GM04503 (cell line): ENCODE measurements around the gene MAMLD1.
A peak's percentile ranks its signal among the peaks of the same experiment; 100 is the strongest.

Experiments
- DNase-seq: peaks from one replicate; pipeline ENCODE4 v3.0.0-alpha.2; 2012; ENCODE audit warnings: low read depth

MAMLD1 gene

DNA sequence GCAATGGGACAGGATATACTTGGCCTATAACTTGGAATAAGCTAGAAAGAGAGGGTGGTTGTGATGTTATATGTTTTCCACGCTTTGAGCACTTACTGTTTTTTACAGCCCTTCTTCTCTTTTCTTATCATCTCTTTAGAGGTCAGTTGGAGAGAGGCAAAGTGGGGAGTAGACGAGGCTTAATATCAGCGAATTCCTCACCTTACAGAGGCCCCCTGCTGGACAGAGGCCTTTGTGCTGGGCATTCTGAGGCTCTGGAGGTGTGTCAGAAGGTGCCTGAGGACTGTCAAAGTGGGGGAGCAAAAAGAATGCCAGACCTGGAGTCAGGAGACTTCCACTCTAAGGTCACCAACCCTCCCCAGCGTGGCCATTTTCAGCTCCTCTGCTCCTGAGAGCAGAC is 42.5 kb downstream of the MAMLD1 start:
- no peak for DNase-seq

DNA sequence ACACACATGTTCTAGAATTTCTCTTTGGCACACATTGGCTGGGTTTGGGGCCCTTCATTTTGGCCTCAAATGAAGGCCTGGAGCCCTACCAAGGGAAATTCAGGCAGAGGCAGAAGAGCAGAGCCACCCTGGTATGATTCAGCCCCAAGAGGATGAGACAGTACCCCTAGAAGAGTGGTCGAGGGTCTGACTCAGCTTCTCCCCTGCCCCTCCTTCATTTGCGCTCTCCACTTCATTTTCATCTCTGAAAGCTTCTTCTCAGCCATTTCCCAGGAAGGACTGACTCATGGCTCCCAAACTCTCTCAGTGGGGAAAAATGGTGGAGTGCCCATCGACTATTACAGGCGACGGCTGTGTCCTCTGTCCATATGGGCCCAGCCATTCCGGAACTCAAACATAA is 43.5 kb downstream of the MAMLD1 start:
- no peak for DNase-seq

DNA sequence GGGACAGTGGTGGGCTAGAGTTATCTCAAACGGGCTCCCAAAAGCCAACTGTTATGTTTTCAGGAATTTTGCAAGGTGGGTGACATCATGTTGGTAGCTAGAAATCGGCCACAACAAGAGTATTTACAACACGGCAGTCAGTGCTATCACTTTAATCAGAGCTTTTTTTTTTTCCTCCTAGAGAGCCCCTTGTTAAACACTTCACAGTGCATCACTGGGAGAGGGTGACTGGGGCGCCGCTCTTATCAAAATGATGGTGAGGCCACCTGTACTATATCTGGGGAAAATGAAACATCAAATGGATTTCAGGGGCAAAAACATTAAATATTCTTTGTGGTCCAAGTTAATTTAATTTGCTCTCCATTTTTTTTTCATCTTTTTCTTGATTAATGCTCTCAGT is 44.9 kb downstream of the MAMLD1 start:
- no peak for DNase-seq

DNA sequence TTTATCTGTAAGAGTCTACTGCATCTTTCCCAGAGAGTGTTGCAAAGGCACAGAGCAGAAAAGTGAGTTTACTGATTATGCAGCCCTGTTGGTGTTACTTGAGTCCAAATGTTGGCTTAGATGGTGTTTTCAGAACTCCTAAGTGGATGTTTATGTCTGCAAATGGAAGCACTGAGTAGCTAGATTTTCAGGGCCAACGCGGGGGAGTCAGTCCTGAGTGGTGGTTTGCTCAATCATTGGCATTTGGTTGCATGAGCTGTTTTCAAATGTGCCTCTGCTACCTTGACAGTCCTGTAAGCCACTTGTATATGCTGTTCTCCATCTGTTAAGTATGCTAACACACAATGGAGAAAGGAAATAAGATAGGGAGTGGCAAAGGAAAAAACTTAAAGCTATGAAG is 45.4 kb downstream of the MAMLD1 start:
- DNase-seq, result no peak

DNA sequence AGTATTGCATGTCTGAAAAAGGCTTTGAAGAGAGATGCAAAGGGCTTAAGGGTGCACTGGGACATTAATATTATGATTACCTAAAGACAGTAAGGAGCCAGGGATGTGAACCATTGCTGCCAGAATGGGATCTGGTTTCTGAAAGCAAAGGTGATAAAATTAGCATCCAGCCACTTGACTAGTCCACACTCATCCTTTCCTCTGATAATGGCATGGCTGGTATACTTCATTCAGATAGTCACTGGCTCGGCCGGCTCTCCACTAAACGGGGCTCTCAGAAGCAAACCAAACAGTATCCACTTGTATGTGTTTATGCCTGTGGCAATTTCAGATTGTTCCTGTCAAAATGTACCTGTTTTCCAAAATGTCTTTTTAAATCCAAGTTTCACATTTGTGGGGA is 46.4 kb downstream of the MAMLD1 start:
- DNase-seq, result no peak

DNA sequence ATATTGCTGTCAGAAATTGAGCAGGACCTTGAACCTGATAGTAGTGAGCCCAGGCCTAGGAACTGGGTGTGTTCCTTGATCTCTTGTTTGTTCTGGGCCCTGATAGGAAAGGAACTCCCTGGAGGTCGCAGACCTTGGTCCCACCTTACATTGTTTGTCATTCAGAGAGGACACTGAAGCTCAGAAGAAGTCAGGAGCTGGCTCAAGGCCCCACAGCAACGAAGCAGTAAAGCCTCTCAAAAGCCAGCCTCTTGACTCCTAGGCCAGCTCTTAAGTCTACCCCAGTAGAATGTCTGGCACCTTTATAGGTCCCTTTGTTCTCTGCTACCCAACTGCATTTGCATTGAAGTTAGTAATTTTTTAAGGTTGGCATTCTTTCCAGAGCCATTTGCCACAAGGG is 46.8 kb downstream of the MAMLD1 start:
- no peak for DNase-seq

DNA sequence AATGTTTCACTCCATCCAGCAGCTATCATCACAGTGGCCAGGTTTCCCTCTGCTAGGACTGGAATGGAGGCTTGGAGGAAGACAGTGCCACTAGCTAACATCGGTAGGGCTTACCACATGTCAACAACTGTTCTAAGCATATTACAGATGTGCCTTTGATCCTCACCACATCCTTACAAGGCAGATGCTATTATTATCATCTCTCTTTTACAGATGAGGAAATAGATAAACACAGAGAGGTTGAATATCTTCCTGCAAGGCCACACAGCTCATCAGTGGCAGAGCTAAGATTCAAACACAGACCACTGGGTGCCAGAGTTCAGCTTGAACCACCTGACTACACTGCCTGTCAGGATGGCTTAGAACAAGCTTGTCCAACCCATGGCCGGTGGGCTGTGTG is 47.4 kb downstream of the MAMLD1 start:
- DNase-seq, result no peak

DNA sequence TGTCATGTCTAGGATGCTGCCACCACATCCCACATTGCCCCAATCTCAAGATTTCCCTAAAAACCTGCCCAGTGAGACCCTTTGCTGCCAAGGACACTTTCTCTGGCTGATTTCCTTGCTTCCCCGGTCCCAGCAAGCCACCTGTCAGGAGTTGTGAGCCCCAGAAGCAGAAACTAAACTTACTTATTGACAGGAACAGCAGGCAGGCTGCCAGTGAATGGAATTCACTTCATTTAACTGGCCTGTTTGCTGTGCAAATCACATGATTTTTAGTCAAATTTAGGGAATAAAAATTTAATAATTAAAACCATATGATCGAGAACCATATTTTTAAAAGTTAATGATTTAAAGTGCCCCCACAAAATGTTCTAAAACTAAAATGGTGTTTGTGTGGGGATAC is 48.5 kb downstream of the MAMLD1 start:
- DNase-seq, result no peak

DNA sequence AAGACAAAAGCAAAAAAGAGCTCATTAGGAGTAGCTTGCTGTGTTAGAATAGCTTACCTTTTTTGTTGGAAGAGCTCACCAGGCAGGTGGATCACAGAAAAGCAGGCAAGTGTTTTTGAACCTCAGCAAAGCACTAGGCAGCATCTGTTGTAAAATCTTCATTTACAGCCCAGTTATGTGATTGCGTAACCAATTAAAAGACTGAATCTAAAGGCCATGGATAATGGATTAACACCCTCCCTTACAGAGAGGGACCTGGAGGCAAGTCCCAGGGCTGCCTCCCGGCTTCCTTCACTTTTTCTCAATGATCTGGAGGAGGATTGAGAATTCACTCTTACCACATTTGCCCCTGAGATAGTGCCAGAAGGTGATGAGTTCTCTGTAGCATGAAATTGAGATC is 51.1 kb downstream of the MAMLD1 start:
- DNase-seq, result no peak

DNA sequence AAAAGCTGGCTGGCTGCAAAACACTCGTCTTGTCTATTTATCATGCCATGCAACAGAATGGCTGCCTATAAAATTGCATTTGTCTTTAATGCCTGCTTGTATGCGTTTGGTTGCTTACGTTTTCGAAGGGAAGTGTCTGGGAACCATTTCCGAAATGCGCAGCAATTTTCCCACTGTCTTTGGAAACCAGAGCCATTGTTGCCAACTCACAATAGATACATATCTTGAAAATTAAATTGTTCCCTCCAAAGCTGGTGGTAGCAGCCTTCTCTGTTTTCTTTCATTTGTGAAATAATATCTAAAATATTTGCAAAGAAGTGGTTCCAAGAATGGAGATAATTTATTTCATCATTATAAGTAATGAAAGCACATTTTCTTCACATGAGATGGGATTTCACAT is 53.4 kb downstream of the MAMLD1 start:
- no peak for DNase-seq

DNA sequence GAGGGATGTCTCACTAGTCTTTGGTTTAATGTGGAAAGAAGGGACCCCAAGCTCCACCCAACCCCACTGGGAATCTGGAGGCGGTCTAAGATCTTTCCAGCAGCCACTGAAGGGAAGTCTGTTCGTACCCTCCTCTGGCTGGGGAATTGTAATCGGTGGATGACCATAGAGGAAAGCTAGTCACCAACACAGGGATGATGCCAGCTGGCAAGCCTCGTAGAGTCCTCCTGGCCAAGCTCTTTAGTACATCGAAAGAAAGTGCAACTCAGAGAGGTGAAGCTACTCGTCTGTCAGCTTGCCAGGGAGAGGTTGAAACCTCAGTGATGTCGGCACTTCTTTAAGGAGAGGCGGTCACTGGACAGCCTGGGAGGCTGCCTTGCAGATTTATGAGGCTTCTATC is 58.7 kb downstream of the MAMLD1 start:
- no peak for DNase-seq

DNA sequence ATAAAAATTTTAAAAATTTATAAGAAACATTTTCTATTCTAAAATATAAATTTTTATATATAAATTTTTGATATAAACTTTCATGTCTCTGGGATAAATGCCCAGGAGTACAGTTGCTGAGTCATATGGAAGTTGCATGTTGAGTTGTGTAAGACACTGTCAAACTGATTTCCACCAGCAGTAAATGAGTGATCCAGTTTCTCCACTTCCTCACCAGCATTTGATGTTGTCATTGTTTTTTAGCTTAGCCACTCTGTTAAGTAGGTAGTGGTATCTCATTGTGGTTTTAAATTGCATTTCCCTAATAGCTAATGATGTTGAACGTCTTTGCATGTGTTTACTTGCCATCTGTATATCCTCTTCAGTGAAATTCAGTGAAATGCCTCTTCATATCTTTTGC is 66.5 kb downstream of the MAMLD1 start:
- DNase-seq, result peak; percentile 41

DNA sequence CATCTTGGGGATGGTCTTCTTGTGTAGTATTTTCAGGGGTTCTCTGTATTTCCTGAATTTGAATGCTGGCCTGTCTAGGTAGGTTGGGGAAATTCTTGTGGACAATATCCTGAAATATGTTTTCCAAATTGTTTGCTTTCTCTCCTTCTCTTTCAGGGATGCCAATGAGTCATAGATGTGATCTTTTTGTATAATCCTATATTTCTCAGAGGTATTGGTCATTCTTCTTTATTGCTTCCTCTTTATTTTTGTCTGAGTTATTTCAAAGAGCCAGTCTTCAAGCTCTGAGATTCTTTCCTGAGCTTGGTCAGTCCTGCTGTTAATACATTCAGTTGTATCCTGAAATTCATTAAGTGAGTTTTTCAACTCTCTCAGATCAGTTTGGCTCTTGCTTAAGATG is 73.1 kb downstream of the MAMLD1 start:
- no peak for DNase-seq

DNA sequence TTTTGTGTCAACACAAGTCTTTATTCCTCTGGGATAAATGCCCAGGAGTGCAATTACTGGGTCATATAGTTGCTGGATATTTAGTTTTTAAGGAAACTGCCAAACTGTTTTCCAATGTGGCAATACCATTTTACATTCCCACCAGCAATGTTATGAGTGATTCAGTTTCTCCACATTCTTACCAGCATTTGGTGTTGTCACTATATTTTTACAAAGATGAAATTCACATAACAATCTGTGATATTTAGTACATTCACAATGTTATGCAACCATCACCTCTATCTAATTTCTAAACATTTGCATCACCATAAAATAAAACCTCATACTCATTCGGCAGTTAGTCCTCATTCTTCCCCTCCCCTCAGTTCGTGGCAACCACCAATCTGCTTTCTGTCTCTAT is 75.0 kb downstream of the MAMLD1 start:
- peak; percentile 42 for DNase-seq

DNA sequence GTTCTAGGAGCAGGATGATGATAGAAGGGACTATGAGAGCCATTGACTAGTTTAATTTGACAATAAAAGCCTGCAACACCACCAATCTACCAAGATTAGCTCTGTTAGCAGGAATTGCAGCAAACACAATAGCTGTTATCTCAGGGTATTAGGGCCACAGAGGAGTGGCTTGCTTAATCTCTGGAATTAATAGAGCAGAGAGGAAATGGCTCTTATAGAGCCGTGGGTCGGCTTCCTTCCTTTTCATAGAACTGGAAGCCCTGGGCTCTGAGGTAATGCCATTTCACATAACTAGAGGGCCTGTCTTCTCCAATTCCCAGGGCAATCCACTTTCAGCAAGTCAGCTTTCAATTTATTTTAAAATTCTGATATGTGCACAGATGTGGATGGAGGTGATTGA is 83.0 kb downstream of the MAMLD1 start:
- DNase-seq, result no peak

DNA sequence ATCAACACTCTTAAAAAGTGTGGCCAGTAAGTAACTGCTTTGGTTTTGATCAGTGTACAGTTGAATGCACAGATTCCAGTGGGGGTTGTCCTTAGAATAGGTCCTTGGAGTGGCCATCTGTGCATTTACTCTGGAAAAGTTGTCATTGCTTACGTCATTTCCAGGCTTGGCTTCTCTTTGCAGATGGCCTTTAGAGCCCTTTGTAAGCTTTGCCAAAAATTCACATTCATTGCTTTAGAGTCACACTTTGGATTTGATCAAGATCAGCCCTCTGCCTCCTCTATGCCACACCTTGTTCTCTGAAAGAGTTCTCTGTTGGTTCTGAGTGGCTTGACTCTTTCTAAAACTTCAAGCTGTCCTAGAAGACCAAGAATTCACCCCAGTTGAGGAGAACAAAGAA is 83.9 kb downstream of the MAMLD1 start:
- DNase-seq, result no peak

DNA sequence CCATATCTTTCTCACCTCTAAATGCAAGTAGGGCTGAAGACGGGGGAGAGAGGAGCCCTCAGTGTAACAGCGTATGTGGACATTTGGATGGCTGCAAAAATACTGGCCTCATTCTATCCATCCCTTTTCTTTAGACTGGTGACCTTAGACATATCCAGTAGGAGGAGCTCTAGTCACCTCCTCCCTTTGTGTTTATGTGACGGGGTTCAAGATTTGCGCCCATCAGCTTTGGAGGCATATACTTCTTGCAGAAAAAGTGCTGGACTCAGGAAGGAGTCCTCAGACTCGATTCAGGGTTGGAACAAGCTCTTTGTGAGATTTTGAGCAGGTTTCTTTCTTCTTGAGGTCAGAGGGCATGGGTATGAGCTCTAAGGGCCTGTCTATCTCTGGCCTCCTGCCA is 86.2 kb downstream of the MAMLD1 start:
- DNase-seq, result no peak

DNA sequence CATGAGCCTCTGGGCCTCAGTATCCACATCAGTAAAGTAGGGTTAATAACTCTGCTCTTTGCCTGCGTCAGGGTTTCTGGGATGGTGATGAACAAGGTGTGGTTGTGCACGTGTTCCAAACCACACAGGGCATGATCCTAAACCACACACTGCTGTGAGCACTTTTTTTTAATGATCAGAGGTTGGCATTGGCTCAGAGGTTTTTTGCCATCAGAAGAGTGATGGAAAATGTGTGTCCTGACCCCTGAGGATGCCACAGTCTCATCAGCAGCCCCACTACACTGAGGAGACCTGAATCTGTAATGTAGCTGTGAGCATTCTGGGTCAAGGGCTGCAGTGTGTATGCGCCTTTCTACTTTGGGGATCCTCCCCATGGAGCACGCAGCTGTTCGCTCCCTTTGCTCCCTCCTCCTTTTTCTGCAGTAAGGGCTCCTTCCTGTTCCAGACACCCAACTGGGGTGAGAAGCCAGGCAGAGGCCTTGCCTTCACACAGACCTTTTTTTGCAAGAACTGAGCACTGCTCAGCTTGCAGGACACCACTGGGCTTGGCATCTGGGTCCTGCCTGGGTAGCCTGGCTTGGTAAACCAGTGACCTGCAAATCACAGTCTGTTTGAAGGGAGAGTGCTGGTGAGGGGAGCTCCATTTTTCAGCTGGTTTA is 87.5 kb downstream of the MAMLD1 start:
- no peak for DNase-seq

DNA sequence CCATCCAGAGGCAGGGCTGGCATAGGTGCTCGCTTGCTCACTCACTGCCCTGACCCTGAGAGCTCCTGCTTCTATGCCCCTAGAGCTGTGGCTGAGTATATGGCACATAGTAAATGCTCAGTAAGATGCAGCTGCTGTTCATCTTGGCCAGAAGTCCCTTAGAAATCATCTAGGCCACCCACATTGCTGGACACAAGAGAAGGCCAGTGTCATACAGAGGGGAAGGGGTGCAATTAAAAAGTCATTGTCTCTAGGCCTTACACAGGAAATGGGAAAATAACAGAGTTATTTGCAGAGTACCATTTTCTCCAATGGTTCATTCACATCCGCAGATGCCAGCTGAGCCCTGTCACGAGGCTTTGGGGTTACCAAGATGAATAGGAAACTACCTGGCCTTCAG is 88.8 kb downstream of the MAMLD1 start:
- no peak for DNase-seq

DNA sequence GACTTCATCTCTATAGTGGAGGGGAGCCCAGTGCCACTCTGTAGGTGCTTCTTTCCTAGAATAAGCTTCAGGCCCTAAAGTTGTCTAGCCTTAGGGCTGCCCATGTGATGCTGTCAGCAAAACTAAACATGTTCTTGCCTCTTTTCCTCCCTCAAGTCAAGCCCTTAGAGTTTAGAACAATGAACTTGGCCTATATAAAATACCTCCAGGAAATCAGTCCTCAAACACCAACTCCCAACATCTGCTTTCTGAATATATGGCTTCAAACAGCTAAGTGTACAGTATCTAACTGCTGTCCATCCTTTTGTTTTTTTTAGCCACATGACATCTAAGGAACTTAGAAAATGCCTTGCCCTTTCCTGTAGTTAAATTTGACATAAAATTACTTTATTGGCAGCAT is 91.0 kb downstream of the MAMLD1 start:
- no peak for DNase-seq

DNA sequence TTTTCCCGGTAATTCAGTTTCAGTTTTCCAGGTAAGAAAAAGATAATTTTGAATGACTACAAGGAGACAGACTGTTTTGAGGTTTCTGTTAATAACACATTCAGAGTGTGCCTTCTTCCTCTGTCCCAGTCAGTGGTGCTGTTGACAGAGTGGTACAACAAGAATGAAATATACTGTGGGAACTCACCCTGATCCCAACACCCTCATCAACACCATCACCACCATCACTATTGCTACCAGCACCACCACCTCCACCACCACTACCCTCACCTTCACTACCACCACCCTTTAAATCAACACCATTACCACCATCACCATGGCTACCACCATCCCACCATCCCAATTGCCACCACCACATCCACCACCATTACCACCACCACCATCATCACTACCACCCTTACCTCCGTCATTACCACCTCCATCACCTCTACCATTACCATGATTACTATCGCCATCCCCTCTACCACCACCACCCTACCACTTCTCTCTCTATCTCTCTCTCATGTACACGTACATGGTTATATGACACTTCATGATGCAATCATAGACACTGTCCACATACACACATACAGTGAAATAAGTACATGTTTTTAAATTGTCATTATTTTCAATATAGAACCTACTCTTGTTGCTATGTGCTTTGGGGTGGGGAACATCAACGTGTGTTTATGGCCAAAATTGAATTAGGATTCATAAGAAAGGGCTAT is 91.5 kb downstream of the MAMLD1 start:
- DNase-seq, result no peak

DNA sequence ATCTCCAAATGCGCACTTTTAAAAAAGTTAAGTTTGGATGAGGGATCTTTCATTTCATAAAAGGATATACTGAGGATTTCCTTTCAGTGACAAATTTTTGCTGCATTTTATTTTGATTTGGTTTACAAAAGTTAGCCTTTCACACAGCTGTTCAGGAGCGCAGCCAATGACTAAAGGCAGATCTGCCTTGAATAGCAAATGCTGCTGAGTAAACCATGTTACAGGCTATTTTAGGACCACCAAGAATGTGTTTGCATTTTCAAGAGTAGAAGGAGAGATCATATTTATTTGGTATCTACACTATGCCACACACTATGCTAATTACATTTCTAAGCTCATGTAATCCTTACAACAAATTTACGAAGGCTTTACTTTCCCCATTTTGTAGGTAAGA is 92.1 kb downstream of the MAMLD1 start:
- no peak for DNase-seq

DNA sequence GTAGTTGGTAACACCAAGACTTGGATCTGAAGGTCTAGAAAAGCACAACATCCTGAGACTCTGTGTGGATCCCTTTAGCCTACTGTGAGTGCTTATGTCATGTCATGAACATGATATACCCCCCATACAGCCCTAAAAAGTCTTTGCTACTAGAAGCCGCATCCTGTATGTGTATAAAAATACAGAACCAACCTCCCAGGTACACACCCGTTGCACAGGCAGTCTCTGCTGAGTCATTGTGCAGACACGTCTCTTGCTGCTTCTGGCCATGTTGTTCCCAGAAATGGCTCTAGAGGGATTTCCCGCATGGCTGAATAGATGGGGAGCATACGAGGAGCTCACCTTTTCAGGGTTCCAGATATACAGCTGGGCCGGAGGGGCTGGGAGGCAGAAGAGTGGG is 93.3 kb downstream of the MAMLD1 start:
- no peak for DNase-seq

DNA sequence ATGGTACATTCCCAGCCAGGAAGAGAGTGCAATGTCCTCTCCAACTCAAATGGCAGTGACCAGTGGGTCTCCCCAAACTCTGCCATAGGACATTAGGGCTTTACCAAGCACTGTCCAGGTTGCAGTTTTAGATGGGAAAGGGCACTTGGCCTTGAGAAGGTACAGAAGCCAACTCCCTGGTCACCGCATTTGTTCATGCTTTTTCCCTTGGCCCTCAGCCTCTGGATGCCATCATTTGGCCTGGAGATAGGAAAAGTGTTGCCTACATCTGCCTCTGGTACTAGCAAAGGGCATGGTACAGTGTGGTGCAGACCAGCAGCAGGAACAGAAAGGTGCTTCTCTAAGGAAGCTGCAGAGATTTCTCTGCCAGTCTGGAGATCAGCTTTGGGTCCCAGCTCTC is 93.8 kb downstream of the MAMLD1 start:
- no peak for DNase-seq
